HL-60/S4 (cell line): Measurements from ENCODE around the gene CELF1.

Experiments
- in situ Hi-C: fragments of 300-500 bp; cut with MboI; formaldehyde crosslinking; loops from 2 replicates; pipeline ENCODE4 v1.14.3; 2022; ENCODE audit warnings: low sequenced_read_pairs

The CELF1 gene

GRCh38 chr11:47552566-47553405 is at the start of gene CELF1:
Gene CELF1, minus strand, starts transcription at chr11:47553132. Its CDS starts 53,609 bp downstream, at chr11:47499523.
- in situ Hi-C loops, result no loop called here

- in situ Hi-C loops, result no loop called here
These were observed 47.0 kb upstream of the CELF1 start for GRCh38 chr11:47599902-47600301.

- in situ Hi-C loops, result no loop called here
These were observed 43.0 kb upstream of the CELF1 start for GRCh38 chr11:47595967-47596366.

GRCh38 chr11:47595029-47595428 is 42.1 kb upstream of the CELF1 start:
- in situ Hi-C loops, result no loop called here

- in situ Hi-C loops, result no loop called here
These were observed 41.3 kb upstream of the CELF1 start, which contains the start of gene C1QTNF4 for GRCh38 chr11:47593934-47594855. Gene C1QTNF4, minus strand, starts transcription at chr11:47594411. Its CDS starts 3,601 bp downstream, at chr11:47590810.

GRCh38 chr11:47593492-47593933 is 40.6 kb upstream of the CELF1 start:
- in situ Hi-C loops, result no loop called here

GRCh38 chr11:47592970-47593369 is 40.0 kb upstream of the CELF1 start:
- in situ Hi-C loops, result no loop called here

GRCh38 chr11:47592251-47592650 is 39.3 kb upstream of the CELF1 start:
- in situ Hi-C loops, result no loop called here

GRCh38 chr11:47591764-47592163 is 38.8 kb upstream of the CELF1 start:
- in situ Hi-C loops, result no loop called here

GRCh38 chr11:47589977-47590861 is 37.3 kb upstream of the CELF1 start:
- in situ Hi-C loops, result no loop called here

- in situ Hi-C loops, result no loop called here
These were observed 36.6 kb upstream of the CELF1 start for GRCh38 chr11:47589584-47589976.

GRCh38 chr11:47589118-47589517 is 36.2 kb upstream of the CELF1 start:
- in situ Hi-C loops, result no loop called here

- in situ Hi-C loops, result no loop called here
These were observed 34.9 kb upstream of the CELF1 start for GRCh38 chr11:47587723-47588326.

GRCh38 chr11:47587039-47587716 is 34.2 kb upstream of the CELF1 start:
- in situ Hi-C loops, result no loop called here

GRCh38 chr11:47586098-47586855 is 33.3 kb upstream of the CELF1 start, which contains the start of gene FAM180B:
Gene FAM180B, plus strand, starts transcription at chr11:47586678. Its CDS starts 91 bp downstream, at chr11:47586769.
- in situ Hi-C loops, result no loop called here

GRCh38 chr11:47583844-47584243 is 30.9 kb upstream of the CELF1 start:
- in situ Hi-C loops, result no loop called here

- in situ Hi-C loops, result no loop called here
These were observed 25.9 kb upstream of the CELF1 start, which contains the start of the genes KBTBD4 and NDUFS3 for GRCh38 chr11:47578524-47579494. Gene KBTBD4, minus strand, starts transcription at chr11:47578970. Its CDS starts 19 bp downstream, at chr11:47578951. Gene NDUFS3, plus strand, starts transcription at chr11:47579074. Its CDS starts 18 bp downstream, at chr11:47579092.
